IMR-90 (cell line): ENCODE data around the gene SFSWAP. TPM values are rescaled to one million over a fixed set of nuclear protein-coding genes. Genes with fewer than 3 reads are reported as not detected.

Source experiments
- ATAC-seq: fragments of 200-7000 bp; cut with Tn5 transposase; 2 replicates; pipeline ENCODE4 v1.9.1; 2020; ENCODE audit warnings: low read depth, mild to moderate bottlenecking, moderate library complexity
- BruUV-seq: library from RNA; stranded (reverse); fragments of 400-500 nt; replicated peaks from 2 replicates; lab custom pipeline; 2021; lab: Mats Ljungman, UMichigan
- CTCF ChIA-PET: fragments of 300-600 bp; formaldehyde crosslinking; extraction: SDS; loops from one replicate; lab custom pipeline; 2021; ENCODE audit warnings: antibody characterized with exemption; lab: Yijun Ruan, JAX
- POLR2A ChIA-PET: fragments of 300-600 bp; sonication (Branson Sonifier 250); formaldehyde crosslinking; loops from one replicate; lab custom pipeline; 2022; ENCODE audit warnings: antibody characterized with exemption; ENCODE audit not compliant: unreplicated experiment; lab: Charles Lee
- DNase-seq: peaks from one replicate; pipeline ENCODE4 v3.0.0; 2013
- H2AFZ ChIP-seq: replicated peaks from 2 replicates; pipeline ENCODE3; 2013; ENCODE audit warnings: low read length, mild to moderate bottlenecking; ENCODE audit not compliant: poor library complexity
- H2AK5ac ChIP-seq: 2 replicates; pipeline ENCODE4 v1.6.1; 2013; ENCODE audit warnings: low read depth, low read length, inconsistent platforms
- H2AK9ac ChIP-seq: replicated peaks from 2 replicates; pipeline ENCODE3; 2013; ENCODE audit warnings: mild to moderate bottlenecking, low read depth, low read length, moderate library complexity; ENCODE audit not compliant: poor library complexity
- H2BK120ac ChIP-seq: 2 replicates; pipeline ENCODE4 v1.6.1; 2013; ENCODE audit warnings: low read depth, low read length, inconsistent platforms
- H2BK15ac ChIP-seq: 3 replicates; pipeline ENCODE4 v1.6.1; 2013; ENCODE audit warnings: low read depth, low read length, inconsistent platforms
- H2BK20ac ChIP-seq: 2 replicates; pipeline ENCODE4 v1.6.1; 2013; ENCODE audit warnings: low read depth, mild to moderate bottlenecking, inconsistent platforms, low read length, moderate library complexity
- H2BK5ac ChIP-seq: 2 replicates; pipeline ENCODE4 v1.6.1; 2013; ENCODE audit warnings: mild to moderate bottlenecking, low read depth, low read length, inconsistent platforms; ENCODE audit not compliant: poor library complexity, severe bottlenecking
- H3K14ac ChIP-seq: replicated peaks from 2 replicates; pipeline ENCODE4 v1.6.1; 2013; ENCODE audit warnings: low read depth, low read length, inconsistent platforms
- H3K18ac ChIP-seq: 2 replicates; pipeline ENCODE4 v1.6.1; 2013; ENCODE audit warnings: low read depth, low read length, control low read depth
- H3K23ac ChIP-seq: 2 replicates; pipeline ENCODE4 v1.6.1; 2013; ENCODE audit warnings: low read depth, low read length, inconsistent platforms
- H3K27ac ChIP-seq: 2 replicates; pipeline ENCODE4 v1.5.1; 2013; ENCODE audit warnings: mild to moderate bottlenecking, control low read depth, low read length; ENCODE audit not compliant: insufficient read depth
- H3K27me3 ChIP-seq: 2 replicates; pipeline ENCODE4 v1.6.1; 2013; ENCODE audit warnings: low read length; ENCODE audit not compliant: control insufficient read depth, insufficient read depth
- H3K36me3 ChIP-seq: 2 replicates; pipeline ENCODE4 v1.6.1; 2013; ENCODE audit warnings: low read length, mixed read lengths; ENCODE audit not compliant: control insufficient read depth, insufficient read depth
- H3K4ac ChIP-seq: 2 replicates; pipeline ENCODE4 v1.6.1; 2013; ENCODE audit warnings: low read depth, low read length, inconsistent platforms
- H3K4me1 ChIP-seq: 2 replicates; pipeline ENCODE4 v1.6.1; 2013; ENCODE audit warnings: low read length, mixed read lengths; ENCODE audit not compliant: control insufficient read depth, insufficient read depth
- H3K4me2 ChIP-seq: 2 replicates; pipeline ENCODE4 v1.6.1; 2013; ENCODE audit warnings: low read depth, mild to moderate bottlenecking, control low read depth, low read length, moderate library complexity
- H3K4me3 ChIP-seq: 2 replicates; pipeline ENCODE4 v1.5.1; 2013; ENCODE audit warnings: low read depth, mild to moderate bottlenecking, control low read depth, low read length, moderate library complexity; ENCODE audit not compliant: insufficient read depth
- H3K56ac ChIP-seq: 2 replicates; pipeline ENCODE4 v1.6.1; 2013; ENCODE audit warnings: low read length, inconsistent platforms; ENCODE audit not compliant: insufficient read depth; ENCODE audit errors: extremely low read depth
- H3K79me1 ChIP-seq, 2 experiments: 2 replicates each; pipeline ENCODE4 v1.6.1; 2013; ENCODE audit warnings: low read length in 2 of 2, inconsistent platforms in 1 of 2, low read depth in 1 of 2
- H3K9ac ChIP-seq: 2 replicates; pipeline ENCODE4 v1.6.1; 2013; ENCODE audit warnings: low read depth, low read length, control low read depth
- H3K9me1 ChIP-seq: 2 replicates; pipeline ENCODE4 v1.6.1; 2013; ENCODE audit warnings: low read length, inconsistent platforms; ENCODE audit not compliant: insufficient read depth
- H3K9me3 ChIP-seq: 2 replicates; pipeline ENCODE4 v1.6.1; 2013; ENCODE audit warnings: low read length; ENCODE audit not compliant: control insufficient read depth, insufficient read depth
- H4K20me1 ChIP-seq: 2 replicates; pipeline ENCODE4 v1.6.1; 2013; ENCODE audit warnings: low read length, inconsistent platforms; ENCODE audit not compliant: insufficient read depth
- H4K5ac ChIP-seq: 2 replicates; pipeline ENCODE4 v1.6.1; 2013; ENCODE audit warnings: mild to moderate bottlenecking, low read depth, low read length, control low read depth
- H4K8ac ChIP-seq, 2 experiments: 2 replicates each; pipeline ENCODE4 v1.6.1; 2013; ENCODE audit warnings: low read depth in 2 of 2, low read length in 2 of 2, control low read depth in 1 of 2, inconsistent platforms in 1 of 2
- H4K91ac ChIP-seq: 2 replicates; pipeline ENCODE4 v1.6.1; 2013; ENCODE audit warnings: low read depth, low read length, inconsistent platforms; ENCODE audit not compliant: insufficient read depth
- CHD1 ChIP-seq: IDR thresholded peaks from 2 replicates; pipeline ENCODE4 v1.6.1; 2012; ENCODE audit warnings: low read depth, low read length, improper control_type of control experiment
- MXI1 ChIP-seq: IDR thresholded peaks from 2 replicates; pipeline ENCODE4 v1.6.1; 2012; ENCODE audit warnings: low read depth, mild to moderate bottlenecking, low read length, moderate library complexity, borderline replicate concordance
- SMC3 ChIP-seq: fragments of 150-350 bp; IDR thresholded peaks from 2 replicates; pipeline ENCODE4 v1.6.1; 2016; ENCODE audit warnings: low read depth, mild to moderate bottlenecking, antibody characterized with exemption, low read length, moderate library complexity
- WGBS, 2 experiments: methylation state at CpG; one replicate each; pipeline versions ENCODE4 v1.1.5 to v1.1.7; 2013; ENCODE audit warnings: missing lambda C conversion rate in 2 of 2; ENCODE audit not compliant: insufficient read length in 1 of 2; ENCODE audit errors: extremely low coverage in 2 of 2; 5-methylcytosine and 5-hydroxymethylcytosine counted together
- dilution Hi-C: fragments of 300-500 bp; cut with HindIII; formaldehyde crosslinking; loops from one replicate; pipeline ENCODE4 v1.14.3; 2018; ENCODE audit warnings: low sequenced_read_pairs; ENCODE audit not compliant: unreplicated experiment
- in situ Hi-C: fragments of 300-500 bp; cut with MboI; formaldehyde crosslinking; loops from 3 replicates; pipeline ENCODE4 v1.14.3; 2019; ENCODE audit warnings: low sequenced_read_pairs, inconsistent platforms, mixed read lengths
- intact Hi-C: fragments of 100-400 bp; cut with micrococcal nuclease; formaldehyde crosslinking; loops from 2 replicates; pipeline ENCODE4 v1.10.0; 2022
- polyA plus RNA-seq, 3 experiments: library from polyadenylated mRNA; depleted of rRNA; stranded (reverse); fragments of >200 nt; gene quantifications; 2 replicates each; pipeline ENCODE4 v1.2.3, GENCODE V29; 2012; ENCODE audit warnings: low replicate concordance in 1 of 3
- total RNA-seq: library from RNA; depleted of rRNA; stranded (reverse); fragments of >200 nt; gene quantifications from 2 replicates; pipeline ENCODE4 v1.2.3, GENCODE V29; 2012
- TF ChIP-seq, protein P1 (sequence below): fragments of 150-350 bp; IDR thresholded peaks from 2 replicates; pipeline ENCODE4 v1.6.1; 2016; ENCODE audit warnings: low read depth, mild to moderate bottlenecking, low read length, moderate library complexity, borderline replicate concordance

SFSWAP gene
- total and polyA plus RNA-seq, 2 of the 4 experiments (the other 2 are of a cell fraction), result 19.7 to 22.4 TPM

DNA sequence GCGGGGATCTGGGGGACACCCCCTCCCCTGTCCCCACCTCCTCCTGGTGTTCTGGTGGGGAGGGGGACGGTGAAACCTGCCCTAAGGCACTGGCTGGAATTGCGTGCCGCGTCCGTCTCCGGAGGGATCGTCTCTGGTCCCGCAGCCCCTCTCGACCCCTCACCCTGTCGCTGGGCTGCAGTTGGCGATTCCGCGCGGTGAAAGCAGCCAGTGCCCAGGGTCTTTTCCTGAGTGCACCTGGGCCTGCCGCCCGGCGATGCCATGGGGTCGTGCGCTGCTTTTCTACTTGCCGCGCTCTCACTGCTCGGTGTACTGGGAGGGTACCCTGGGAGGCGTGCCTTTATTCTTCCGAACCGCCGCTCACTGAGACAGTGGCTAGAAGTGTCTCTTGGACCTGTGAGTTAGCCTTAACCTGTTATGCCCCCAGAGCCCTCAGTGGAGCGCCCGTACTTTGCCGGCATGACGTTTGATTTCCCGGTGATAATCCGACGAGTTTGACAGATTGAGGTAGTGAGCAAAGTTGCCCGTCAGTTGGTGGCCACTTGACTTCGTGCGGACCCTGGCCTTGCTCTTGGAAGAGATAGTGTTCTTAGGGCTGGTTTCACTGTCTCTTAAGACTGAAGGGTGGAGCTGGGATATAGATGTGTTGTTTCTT, 788 bp downstream of the SFSWAP start:
- Histone ChIP-seq H2AFZ (peak overlapping the region; percentile 98), H4K20me1 (no peaks in the 10 kb centered on the region; the same call in 1 of the 2 replicates), H3K27ac (peak overlapping the region; percentile 89), H2BK15ac (no peak overlapping the region), H3K9me1 (0 out of 2 replicates have a peak, but pooled peaks cover 2% of the 10 kb centered on the region), H3K23ac (peak overlapping the region; percentile 90), H2BK20ac (no peak overlapping the region), H3K9ac (peak overlapping the region; percentile 85), H2AK5ac (peak overlapping the region; percentile 90), H2BK5ac (peak overlapping the region; percentile 3), H3K27me3 (no peaks in the 10 kb centered on the region), H2AK9ac (peak overlapping the region; percentile 90), H3K56ac (peak overlapping the region; percentile 60; the same call in 1 of the 2 replicates), H3K79me1 (peaks cover 9 to 15% of the 10 kb centered on the region in 2 experiments; a peak in 3 of 4 replicates), H3K14ac (peak overlapping the region; percentile 75; the same call in 1 of the 2 replicates), H3K4ac (peak overlapping the region; percentile 88), H3K36me3 (peaks cover 14% of the 10 kb centered on the region), H4K8ac (peak overlapping the region; percentile 72 to 94), H3K4me2 (peak overlapping the region; percentile 99), H3K4me1 (peaks cover 5% of the 10 kb centered on the region), H3K4me3 (peak overlapping the region; percentile 86), H4K91ac (peak overlapping the region; percentile 55; the same call in 1 of the 2 replicates), H3K18ac (no peak overlapping the region), H4K5ac (peak overlapping the region; percentile 92; the same call in 1 of the 2 replicates), H3K9me3 (no peaks in the 10 kb centered on the region), H2BK120ac (no peak overlapping the region)
- POLR2A ChIA-PET, result no interaction called here
- 2% methylated on average over 18 of the region's 37 CpGs; no CpG with 5 or more reads in 1 of the 2 experiments for WGBS, 2 experiments
- CTCF ChIA-PET, result no interaction called here
- dilution Hi-C loops, result no loop called here
- ATAC-seq (no peak), DNase-seq (no peak)
- intact Hi-C loops, result loop anchor here (2.0 to 5.0 kb wide), 2 partner anchors 935 to 949 kb away; no protein-coding TSS in a partner anchor
- in situ Hi-C loops, result loop anchor here (25.0 kb wide), 1 partner anchor 899 kb away; no protein-coding TSS in a partner anchor
- no TSS peak for BruUV-seq
- TF ChIP-seq CHD1 (no peak), SMC3 (no peak), MXI1 (0 out of 2 replicates have a peak, but pooled peaks have one; percentile 23)
- TF ChIP-seq, protein P1, sequence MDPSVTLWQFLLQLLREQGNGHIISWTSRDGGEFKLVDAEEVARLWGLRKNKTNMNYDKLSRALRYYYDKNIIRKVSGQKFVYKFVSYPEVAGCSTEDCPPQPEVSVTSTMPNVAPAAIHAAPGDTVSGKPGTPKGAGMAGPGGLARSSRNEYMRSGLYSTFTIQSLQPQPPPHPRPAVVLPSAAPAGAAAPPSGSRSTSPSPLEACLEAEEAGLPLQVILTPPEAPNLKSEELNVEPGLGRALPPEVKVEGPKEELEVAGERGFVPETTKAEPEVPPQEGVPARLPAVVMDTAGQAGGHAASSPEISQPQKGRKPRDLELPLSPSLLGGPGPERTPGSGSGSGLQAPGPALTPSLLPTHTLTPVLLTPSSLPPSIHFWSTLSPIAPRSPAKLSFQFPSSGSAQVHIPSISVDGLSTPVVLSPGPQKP, result no peak
